KMS-11 (cell line): ENCODE results near the gene RNF4.

Source experiments
- H2AFZ ChIP-seq: fragments of 200-600 bp; sonication (generic); 2 replicates; pipeline ENCODE4 v1.6.1; 2016; ENCODE audit warnings: antibody characterized with exemption, mixed run types, low read depth
- H3K27ac ChIP-seq: fragments of 200-600 bp; sonication (generic); 2 replicates; pipeline ENCODE4 v1.6.1; 2016; ENCODE audit warnings: mild to moderate bottlenecking, mixed run types
- H3K27me3 ChIP-seq: fragments of 200-600 bp; sonication (generic); 2 replicates; pipeline ENCODE4 v1.6.1; 2017; ENCODE audit warnings: mild to moderate bottlenecking, low read depth, mixed run types, moderate library complexity; ENCODE audit not compliant: insufficient read depth
- H3K36me3 ChIP-seq: fragments of 200-600 bp; sonication (generic); 2 replicates; pipeline ENCODE4 v1.6.1; 2017; ENCODE audit warnings: mild to moderate bottlenecking, mixed run types; ENCODE audit not compliant: insufficient read depth
- H3K4me1 ChIP-seq: fragments of 200-600 bp; sonication (generic); 2 replicates; pipeline ENCODE4 v1.6.1; 2016; ENCODE audit warnings: mild to moderate bottlenecking, low read depth, mixed run types; ENCODE audit not compliant: poor library complexity, severe bottlenecking
- H3K4me2 ChIP-seq: fragments of 200-600 bp; sonication (generic); 2 replicates; pipeline ENCODE4 v1.7.0; 2016; ENCODE audit warnings: mild to moderate bottlenecking, mixed run types
- H3K4me3 ChIP-seq: fragments of 200-600 bp; sonication (generic); IDR thresholded peaks from 2 replicates; pipeline ENCODE4 v1.6.1; 2017; ENCODE audit warnings: low read depth, low read length, mixed read lengths; ENCODE audit not compliant: insufficient read depth
- H3K79me2 ChIP-seq: fragments of 200-600 bp; sonication (generic); 2 replicates; pipeline ENCODE4 v1.6.1; 2016; ENCODE audit warnings: low read depth, mixed run types; ENCODE audit not compliant: insufficient read depth
- H3K9ac ChIP-seq: fragments of 200-600 bp; sonication (generic); 2 replicates; pipeline ENCODE4 v1.6.1; 2016; ENCODE audit warnings: mild to moderate bottlenecking, mixed run types
- H4K20me1 ChIP-seq: fragments of 200-600 bp; sonication (generic); 2 replicates; pipeline ENCODE4 v1.6.1; 2016; ENCODE audit warnings: mild to moderate bottlenecking, mixed run types; ENCODE audit not compliant: insufficient read depth
- TF ChIP-seq, protein P1 (sequence below): fragments of 200-600 bp; sonication (generic); conservative IDR thresholded peaks from 2 replicates; pipeline ENCODE4 v1.6.1; 2017; ENCODE audit warnings: low read depth, mild to moderate bottlenecking, antibody characterized with exemption, low read length, moderate library complexity, mixed read lengths

The RNF4 gene

DNA sequence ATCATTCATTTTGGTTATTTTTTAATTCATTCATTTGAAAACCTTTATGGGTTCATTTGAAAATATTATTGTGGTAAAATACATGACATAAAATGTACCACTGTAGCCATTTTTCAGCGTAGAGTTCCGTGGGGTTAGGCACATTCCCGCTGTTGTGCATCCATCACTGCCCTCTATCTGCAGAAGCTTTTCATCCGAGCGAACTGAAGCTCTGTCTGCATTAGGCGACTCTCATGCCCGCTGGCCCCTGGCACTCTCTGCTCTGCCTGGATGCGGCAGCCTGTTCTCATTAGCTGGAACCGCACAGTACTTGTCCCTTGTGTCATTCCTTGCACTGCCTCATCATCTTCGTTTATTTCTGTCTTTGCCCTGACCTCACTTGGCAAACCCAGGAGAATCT, 32.6 kb upstream of the RNF4 start:
- Histone ChIP-seq H3K4me2 (no peak overlapping the region), H4K20me1 (no peaks in the 10 kb centered on the region), H2AFZ (no peak overlapping the region), H3K36me3 (no peaks in the 10 kb centered on the region), H3K9ac (no peak overlapping the region), H3K27me3 (no peaks in the 10 kb centered on the region), H3K4me1 (no peaks in the 10 kb centered on the region), H3K79me2 (no peaks in the 10 kb centered on the region), H3K27ac (no peak overlapping the region), H3K4me3 (no peak overlapping the region)
- TF ChIP-seq, protein P1, sequence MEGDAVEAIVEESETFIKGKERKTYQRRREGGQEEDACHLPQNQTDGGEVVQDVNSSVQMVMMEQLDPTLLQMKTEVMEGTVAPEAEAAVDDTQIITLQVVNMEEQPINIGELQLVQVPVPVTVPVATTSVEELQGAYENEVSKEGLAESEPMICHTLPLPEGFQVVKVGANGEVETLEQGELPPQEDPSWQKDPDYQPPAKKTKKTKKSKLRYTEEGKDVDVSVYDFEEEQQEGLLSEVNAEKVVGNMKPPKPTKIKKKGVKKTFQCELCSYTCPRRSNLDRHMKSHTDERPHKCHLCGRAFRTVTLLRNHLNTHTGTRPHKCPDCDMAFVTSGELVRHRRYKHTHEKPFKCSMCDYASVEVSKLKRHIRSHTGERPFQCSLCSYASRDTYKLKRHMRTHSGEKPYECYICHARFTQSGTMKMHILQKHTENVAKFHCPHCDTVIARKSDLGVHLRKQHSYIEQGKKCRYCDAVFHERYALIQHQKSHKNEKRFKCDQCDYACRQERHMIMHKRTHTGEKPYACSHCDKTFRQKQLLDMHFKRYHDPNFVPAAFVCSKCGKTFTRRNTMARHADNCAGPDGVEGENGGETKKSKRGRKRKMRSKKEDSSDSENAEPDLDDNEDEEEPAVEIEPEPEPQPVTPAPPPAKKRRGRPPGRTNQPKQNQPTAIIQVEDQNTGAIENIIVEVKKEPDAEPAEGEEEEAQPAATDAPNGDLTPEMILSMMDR: no peak

DNA sequence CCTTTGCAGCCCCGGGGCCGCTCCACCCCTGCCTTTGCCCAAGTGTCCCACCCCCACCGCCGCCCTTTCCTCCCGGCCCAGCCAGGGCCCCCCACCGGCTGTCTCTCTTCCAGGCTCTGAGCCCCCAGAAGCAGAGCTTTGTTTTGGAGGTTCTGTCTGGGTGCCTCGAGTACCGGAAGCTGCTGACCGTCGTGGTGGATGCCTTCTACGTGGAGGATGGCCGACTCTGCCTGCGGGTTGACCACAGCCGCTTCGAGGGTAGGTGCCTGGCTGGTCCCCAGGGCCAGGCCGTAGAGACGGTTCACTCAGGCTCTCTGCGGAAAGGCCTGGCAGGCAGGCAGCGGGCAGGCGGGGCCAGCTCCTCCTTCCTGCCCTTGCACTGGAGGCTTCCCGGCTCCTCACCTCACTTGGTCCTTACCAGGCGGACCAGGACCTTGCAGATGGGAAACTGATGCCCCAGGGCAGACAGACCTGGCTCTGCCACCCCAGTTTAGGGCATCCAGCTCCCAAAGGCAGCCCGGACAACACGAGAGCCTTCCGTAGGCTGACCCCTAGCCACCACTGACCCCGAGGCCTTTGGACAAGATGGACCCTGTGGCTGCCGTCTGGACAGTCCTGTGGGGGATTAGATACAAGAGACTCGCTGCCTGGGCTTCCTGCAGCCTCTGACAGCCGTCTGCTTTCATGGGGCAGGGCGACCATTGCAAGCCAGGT, 32.0 kb upstream of the RNF4 start:
- Histone ChIP-seq H3K9ac (no peak overlapping the region), H4K20me1 (no peaks in the 10 kb centered on the region), H3K4me1 (no peaks in the 10 kb centered on the region), H3K79me2 (no peaks in the 10 kb centered on the region), H3K27me3 (no peaks in the 10 kb centered on the region), H3K4me3 (no peak overlapping the region), H3K27ac (no peak overlapping the region), H3K4me2 (no peak overlapping the region), H2AFZ (no peak overlapping the region), H3K36me3 (no peaks in the 10 kb centered on the region)
- TF ChIP-seq, protein P1: no peak

DNA sequence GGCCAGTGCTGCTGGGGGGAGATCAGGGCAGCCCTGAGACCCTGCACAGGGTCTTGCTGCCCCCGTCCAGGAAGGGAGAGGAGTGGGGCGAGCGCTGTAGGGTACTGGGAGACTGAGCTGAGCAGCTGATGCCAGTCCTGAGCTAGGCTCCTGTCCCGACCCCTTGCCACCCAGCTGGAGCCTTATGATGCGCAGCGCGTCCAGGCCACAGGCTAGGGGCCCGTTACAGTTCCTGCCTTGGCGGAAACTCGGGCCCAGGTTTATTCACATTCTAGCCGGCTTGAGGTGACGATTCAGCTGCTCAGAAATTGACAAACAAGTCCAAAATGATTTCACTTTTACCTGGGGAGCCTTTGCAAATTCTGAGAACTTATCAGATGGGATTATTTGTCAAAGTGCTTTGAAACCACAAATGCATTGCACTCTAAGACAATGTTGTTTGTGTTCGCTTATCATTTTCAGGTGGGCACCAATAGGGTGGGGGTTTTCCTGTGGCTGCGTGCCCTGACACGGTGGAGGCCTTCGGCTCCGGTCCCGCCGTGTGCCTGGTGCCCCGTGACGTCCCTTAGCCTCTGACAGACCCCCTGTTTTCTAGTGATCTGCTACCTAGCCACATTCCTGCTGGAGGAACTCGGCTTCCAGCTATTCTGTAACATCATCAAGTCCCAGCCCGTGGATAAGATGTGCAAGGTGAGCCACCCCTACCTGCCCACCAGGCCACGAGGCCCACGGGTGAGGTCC, 31.3 kb upstream of the RNF4 start:
- H3K79me2 ChIP-seq: no peaks in the 10 kb centered on the region
- H3K4me2 ChIP-seq: no peak overlapping the region
- no peak overlapping the region for H3K9ac ChIP-seq
- H3K4me1 ChIP-seq: no peaks in the 10 kb centered on the region
- H3K36me3 ChIP-seq: no peaks in the 10 kb centered on the region
- no peaks in the 10 kb centered on the region for H3K27me3 ChIP-seq
- no peak overlapping the region for H3K4me3 ChIP-seq
- H4K20me1 ChIP-seq: no peaks in the 10 kb centered on the region
- TF ChIP-seq, protein P1: no peak
- no peak overlapping the region for H3K27ac ChIP-seq
- no peak overlapping the region for H2AFZ ChIP-seq

DNA sequence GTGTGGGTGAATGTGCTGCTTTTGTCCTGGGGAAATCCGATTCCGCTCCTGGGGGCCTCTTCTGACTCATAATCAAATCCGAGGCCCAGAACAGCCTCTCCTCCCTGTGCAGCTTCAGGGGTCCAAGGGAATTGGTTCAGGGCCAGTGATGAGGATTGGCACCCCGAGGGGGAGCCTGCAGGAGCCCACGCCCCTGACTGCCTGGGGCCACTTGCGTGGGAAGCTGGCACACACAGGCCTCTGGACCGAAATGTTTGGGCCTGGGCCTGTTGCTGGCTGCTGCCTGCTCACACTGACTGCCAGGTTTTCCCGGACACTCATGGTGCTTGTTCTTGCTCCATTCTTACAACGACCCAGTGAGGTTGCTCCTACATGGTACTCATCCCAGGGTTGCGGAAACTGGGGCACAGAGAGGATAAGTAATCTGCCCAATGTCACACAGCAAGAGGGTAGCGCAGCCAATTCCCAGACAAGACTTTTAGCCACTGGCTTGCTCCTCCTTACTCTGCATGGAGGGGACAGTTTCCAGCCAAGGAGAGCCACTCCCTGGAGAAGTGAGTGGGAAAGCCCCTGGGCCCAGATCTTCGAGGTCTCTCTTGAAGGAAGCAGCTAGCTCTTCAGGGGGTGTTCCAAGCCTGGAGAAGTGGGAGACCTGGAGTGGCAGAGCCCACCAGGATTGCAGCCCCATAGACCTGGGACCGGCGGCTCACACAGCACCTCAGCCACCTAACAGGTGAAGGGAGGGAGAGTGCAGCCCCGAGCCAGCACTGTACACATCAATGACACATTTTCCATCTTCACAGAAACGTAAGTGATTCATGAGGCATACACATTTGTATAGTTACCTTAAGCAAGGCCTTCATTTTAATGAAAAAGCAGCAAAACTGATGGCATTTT, 29.8 kb upstream of the RNF4 start:
- TF ChIP-seq, protein P1: no peak
- H3K36me3 ChIP-seq: no peaks in the 10 kb centered on the region
- H3K9ac ChIP-seq: no peak overlapping the region
- no peak overlapping the region for H3K4me3 ChIP-seq
- H4K20me1 ChIP-seq: no peaks in the 10 kb centered on the region
- no peaks in the 10 kb centered on the region for H3K79me2 ChIP-seq
- no peaks in the 10 kb centered on the region for H3K4me1 ChIP-seq
- no peak overlapping the region for H3K27ac ChIP-seq
- H2AFZ ChIP-seq: no peak overlapping the region
- H3K27me3 ChIP-seq: no peaks in the 10 kb centered on the region
- H3K4me2 ChIP-seq: no peak overlapping the region
